ENCODE data around the gene PPP2R2D.
"Not testable (repeated sequence)": the region's sequence is repeated elsewhere in the genome, so short reads cannot be mapped to it uniquely, and the experiment has no call there.

- TF ChIP-seq, protein P1, sequence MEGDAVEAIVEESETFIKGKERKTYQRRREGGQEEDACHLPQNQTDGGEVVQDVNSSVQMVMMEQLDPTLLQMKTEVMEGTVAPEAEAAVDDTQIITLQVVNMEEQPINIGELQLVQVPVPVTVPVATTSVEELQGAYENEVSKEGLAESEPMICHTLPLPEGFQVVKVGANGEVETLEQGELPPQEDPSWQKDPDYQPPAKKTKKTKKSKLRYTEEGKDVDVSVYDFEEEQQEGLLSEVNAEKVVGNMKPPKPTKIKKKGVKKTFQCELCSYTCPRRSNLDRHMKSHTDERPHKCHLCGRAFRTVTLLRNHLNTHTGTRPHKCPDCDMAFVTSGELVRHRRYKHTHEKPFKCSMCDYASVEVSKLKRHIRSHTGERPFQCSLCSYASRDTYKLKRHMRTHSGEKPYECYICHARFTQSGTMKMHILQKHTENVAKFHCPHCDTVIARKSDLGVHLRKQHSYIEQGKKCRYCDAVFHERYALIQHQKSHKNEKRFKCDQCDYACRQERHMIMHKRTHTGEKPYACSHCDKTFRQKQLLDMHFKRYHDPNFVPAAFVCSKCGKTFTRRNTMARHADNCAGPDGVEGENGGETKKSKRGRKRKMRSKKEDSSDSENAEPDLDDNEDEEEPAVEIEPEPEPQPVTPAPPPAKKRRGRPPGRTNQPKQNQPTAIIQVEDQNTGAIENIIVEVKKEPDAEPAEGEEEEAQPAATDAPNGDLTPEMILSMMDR (IDR thresholded peaks at IDR 0.05): not testable (repeated sequence)
- TF ChIP-seq ZFX (IDR thresholded peaks at IDR 0.05; ENCODE audit: borderline replicate concordance): not testable (repeated sequence)
These were observed 16.0 kb downstream of the PPP2R2D start for GRCh38 chr10:131916767-131917160.

Data from 22Rv1 (cell line).